Sigmoid colon (tissue), 4 donors: Measurements from ENCODE around the gene PREX1.

ENCODE experiments used
- POLR2A ChIP-seq, 2 donors: fragments of 450-650 bp; IDR thresholded peaks; one replicate each; pipeline ENCODE4 v1.6.1; 2016; ENCODE audit warnings: antibody characterized with exemption in 2 of 2, mild to moderate bottlenecking in 2 of 2, moderate library complexity in 2 of 2
- POLR2AphosphoS5 ChIP-seq, 4 donors: sonication (generic); formaldehyde crosslinking; IDR thresholded peaks; one replicate each; pipeline ENCODE4 v1.6.1; 2017; ENCODE audit warnings: antibody characterized with exemption in 4 of 4
- TF ChIP-seq, protein P1 (sequence below), 4 experiments: fragments of 450-650 bp in 3 of 4; fragments of 200-600 bp in 1 of 4; IDR thresholded peaks; one replicate each; pipeline ENCODE4 v1.5.1; 2016 to 2019; ENCODE audit warnings: antibody characterized with exemption in 4 of 4, mild to moderate bottlenecking in 3 of 4, moderate library complexity in 2 of 4

- TF ChIP-seq, protein P1, sequence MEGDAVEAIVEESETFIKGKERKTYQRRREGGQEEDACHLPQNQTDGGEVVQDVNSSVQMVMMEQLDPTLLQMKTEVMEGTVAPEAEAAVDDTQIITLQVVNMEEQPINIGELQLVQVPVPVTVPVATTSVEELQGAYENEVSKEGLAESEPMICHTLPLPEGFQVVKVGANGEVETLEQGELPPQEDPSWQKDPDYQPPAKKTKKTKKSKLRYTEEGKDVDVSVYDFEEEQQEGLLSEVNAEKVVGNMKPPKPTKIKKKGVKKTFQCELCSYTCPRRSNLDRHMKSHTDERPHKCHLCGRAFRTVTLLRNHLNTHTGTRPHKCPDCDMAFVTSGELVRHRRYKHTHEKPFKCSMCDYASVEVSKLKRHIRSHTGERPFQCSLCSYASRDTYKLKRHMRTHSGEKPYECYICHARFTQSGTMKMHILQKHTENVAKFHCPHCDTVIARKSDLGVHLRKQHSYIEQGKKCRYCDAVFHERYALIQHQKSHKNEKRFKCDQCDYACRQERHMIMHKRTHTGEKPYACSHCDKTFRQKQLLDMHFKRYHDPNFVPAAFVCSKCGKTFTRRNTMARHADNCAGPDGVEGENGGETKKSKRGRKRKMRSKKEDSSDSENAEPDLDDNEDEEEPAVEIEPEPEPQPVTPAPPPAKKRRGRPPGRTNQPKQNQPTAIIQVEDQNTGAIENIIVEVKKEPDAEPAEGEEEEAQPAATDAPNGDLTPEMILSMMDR (IDR thresholded peaks at IDR 0.05), result no peak
- TF ChIP-seq POLR2AphosphoS5 (IDR thresholded peaks at IDR 0.05), result no peak
- TF ChIP-seq POLR2A (IDR thresholded peaks at IDR 0.05), result no peak
These were observed 189.3 kb downstream of the PREX1 start for GRCh38 chr20:48638546-48638945.
